DOHH2 (cell line): ENCODE data around the gene PTPN4.

Source experiments
- EZH2phosphoT487 ChIP-seq: fragments of 200-600 bp; sonication (generic); IDR thresholded peaks from 2 replicates; pipeline ENCODE4 v1.6.1; 2017; ENCODE audit warnings: borderline replicate concordance, mild to moderate bottlenecking, antibody characterized with exemption, low read length, moderate library complexity, mixed read lengths
- TF ChIP-seq, protein P1 (sequence below): fragments of 200-600 bp; sonication (generic); IDR thresholded peaks from one replicate; pipeline ENCODE4 v1.5.1; 2014; ENCODE audit warnings: antibody characterized with exemption, mild to moderate bottlenecking, low read depth, low read length; ENCODE audit not compliant: poor library complexity, severe bottlenecking

DNA sequence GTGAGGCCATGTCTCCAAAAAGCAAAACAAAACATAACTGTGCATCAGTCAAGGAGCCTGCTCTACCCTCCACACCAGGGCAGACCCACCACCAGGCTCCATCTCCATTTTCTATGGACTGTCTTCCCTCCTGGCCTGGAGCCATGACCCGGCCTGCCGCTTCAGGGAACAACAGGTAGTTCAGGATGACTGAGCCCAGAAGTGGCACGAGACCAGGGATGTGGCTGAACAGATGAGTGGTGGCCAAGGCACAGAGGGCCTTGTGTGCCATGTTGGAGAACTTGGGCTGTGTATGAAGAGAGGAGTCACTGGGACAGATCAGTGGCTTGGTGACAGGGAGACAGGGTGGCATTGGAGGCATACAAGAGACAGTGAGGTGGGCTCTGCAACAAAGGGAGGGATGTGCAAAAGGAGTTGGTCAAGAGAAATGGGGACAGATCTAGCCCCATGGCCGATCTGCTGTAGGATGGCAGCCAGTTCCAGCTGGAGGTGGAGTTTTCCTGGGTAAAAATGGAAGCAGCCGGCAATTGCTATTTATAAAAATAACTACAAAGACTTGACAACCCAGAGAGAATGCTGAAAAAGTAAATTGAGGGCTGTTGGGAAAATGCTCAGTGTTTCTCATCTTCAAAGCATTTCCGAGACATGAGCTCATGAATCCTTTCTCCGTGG, 45.8 kb upstream of the PTPN4 start:
- TF ChIP-seq EZH2phosphoT487: no peak
- TF ChIP-seq, protein P1, sequence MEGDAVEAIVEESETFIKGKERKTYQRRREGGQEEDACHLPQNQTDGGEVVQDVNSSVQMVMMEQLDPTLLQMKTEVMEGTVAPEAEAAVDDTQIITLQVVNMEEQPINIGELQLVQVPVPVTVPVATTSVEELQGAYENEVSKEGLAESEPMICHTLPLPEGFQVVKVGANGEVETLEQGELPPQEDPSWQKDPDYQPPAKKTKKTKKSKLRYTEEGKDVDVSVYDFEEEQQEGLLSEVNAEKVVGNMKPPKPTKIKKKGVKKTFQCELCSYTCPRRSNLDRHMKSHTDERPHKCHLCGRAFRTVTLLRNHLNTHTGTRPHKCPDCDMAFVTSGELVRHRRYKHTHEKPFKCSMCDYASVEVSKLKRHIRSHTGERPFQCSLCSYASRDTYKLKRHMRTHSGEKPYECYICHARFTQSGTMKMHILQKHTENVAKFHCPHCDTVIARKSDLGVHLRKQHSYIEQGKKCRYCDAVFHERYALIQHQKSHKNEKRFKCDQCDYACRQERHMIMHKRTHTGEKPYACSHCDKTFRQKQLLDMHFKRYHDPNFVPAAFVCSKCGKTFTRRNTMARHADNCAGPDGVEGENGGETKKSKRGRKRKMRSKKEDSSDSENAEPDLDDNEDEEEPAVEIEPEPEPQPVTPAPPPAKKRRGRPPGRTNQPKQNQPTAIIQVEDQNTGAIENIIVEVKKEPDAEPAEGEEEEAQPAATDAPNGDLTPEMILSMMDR: no peak
